ENCODE data around the gene MPC2.

The MPC2 gene

DNA sequence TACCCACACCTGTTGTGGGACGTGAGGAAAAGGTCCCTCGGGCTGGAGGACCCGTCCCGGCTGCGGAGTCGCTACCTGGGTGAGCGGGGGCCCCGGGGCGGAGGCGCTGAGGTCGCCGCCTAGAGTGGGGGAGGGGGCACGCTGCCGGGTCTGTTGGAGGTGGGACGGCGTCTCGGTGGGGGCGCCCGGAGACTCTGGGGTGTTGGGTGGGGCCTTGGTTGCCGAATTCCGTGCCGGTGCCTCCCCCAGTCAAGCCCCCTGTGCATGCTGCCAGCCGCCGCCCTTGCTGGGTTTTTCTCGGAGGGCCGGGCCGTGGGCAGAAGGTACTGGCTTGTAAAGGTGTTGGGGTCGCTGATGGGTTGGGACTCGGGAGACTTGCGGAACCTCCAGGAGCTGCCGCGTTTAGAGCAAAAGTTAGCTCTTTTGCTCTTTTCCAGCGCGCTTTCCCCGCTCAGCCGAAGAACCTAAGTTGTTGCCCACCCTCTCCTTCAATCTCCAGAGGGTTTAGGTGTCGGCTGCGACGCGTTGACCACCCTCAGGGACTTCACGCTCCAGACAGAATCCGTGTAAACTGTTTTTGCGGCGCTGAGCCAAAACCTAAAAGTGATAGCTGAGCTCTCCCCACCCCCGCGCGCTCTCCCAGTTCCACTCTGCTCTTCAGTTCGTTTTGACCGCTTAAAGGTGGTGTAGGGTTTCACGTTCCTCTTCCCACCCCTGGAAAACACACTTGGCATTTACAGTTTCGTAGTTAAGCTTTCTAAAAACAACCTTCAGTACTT is at the start of gene MPC2:
Gene MPC2 (minus strand): TSS at position 143 of the 779 bp plus-strand sequence. CDS start 1,231 bp downstream, outside the sequence.
- DNase-seq = peak; percentile 87

DNA sequence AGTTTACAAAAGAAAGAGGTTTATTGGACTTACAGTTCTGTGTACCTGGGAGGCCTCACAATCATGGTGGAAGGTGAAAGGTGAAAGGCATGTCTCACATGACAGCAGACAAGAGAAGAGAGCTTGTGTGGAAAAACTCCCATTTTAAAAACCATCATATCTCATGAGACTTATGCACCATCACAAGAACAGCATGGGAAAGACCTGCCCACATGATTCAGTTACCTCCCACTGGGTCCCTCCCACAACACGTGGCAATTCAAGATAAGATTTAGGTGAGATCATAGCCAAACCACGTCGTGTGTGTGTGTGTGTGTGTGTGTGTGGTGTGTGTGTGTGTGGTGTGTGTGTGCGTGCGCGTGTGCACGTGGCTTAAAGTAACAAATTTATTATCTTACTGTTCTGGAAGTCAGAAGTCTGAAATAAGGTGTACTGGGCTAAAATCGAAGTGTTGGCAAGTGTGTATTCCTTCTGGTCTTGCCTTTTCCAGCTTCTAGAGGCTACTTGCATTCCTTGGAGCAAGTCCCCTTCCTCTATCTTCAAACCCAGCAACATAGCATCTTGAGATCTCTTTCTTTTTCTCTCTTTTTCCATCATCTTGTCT is 48.1 kb upstream of the MPC2 start:
- peak; percentile 85 for DNase-seq

DNA sequence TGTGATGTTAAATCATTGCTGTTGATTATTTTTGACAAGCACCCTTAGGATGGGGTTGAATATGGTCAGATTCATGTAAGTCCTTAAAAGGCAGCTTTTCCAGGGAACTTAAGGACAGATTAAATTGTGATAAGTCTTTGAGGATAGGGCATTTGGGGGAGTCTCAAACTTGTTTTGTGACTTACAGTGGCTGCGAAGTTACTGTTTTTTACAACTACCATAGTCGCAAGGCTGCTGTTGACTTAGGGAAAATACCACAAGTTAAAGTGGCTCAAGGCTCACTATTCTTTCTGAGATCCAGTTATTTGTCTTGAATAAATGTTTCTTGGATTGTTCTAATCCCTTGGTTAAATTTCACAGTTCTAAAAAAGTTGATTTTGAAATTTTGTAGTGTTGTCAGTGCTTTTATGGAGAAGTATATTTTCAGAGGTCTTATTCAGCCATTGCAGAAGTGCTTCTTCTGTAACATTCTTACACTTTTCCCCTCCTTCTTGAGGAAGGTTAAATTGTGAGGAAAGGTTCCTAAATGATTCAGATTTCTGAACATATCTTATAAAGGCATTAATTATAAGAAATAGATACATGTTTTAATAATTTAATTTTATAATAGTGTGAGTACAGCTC is 47.0 kb upstream of the MPC2 start:
- no peak for DNase-seq

DNA sequence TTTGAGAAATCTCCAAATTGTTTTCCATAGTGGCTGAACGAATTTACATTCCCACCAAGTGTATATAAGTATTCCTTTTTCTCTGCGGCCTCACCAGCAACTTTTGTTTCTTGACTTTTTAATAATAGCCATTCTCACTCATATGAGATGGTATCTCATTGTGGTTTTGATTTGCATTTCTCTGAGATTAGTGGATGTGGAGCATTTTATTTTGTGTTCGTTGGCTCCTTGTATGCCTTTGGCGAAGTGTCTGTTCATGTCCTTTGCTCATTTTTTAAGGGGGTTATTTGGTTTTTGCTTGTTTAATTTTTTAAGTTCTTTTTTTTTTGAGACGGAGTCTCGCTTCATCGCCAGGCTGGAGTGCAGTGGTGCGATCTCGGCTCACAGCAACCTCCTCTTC is 45.1 kb upstream of the MPC2 start:
- no peak for DNase-seq

DNA sequence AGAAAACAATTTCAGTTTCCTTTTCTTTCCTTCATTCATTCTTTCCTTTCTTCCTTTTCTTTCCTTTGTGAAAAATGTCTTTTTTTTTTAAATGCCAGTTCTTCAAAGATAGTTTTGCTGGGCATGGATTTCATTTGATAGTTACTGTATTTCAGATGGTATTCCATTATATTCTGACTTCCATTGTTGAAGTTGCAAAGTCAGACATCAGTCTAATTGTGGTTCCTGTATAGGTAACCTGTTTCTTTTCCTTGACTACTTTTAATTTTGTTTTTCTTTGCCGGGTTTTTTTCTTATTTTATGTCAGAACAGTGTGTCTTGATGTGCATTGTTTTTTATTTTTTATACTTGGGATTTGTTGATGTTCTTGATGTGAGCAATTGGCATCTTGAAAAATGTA is 40.4 kb upstream of the MPC2 start:
- DNase-seq = peak; percentile 15

DNA sequence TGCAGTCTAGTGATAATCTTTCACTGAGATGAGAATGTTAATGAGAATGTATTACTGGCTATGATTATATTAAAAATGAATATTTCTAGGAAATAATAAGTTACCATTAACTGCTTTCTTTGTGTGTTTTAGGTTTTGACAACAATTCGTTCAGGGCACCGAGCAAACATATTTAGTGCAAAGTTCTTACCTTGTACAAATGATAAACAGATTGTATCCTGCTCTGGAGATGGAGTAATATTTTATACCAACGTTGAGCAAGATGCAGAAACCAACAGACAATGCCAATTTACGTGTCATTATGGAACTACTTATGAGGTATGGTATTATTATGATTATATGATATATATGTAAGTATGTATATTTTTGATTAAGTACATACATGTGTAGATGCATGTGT is 37.8 kb upstream of the MPC2 start:
- no peak for DNase-seq

DNA sequence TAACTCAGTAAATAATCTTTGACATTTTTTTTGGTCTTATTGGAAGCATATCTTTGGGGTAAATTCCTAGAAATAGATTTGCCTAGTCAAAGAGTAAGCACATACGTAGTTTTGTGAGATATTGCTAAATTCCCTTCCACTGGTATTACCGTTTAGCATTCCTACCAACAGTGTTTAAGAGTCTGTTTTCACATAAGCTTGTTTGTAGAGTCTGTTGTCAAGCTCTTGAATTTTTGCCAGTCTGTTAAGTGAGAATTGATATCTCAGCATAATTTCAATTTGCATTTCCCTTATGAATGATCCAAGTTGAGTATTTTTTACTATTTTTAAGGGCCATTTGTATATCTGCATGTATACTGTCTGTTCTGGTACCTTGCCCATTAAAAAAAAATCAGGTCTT is 37.0 kb upstream of the MPC2 start:
- DNase-seq = no peak

DNA sequence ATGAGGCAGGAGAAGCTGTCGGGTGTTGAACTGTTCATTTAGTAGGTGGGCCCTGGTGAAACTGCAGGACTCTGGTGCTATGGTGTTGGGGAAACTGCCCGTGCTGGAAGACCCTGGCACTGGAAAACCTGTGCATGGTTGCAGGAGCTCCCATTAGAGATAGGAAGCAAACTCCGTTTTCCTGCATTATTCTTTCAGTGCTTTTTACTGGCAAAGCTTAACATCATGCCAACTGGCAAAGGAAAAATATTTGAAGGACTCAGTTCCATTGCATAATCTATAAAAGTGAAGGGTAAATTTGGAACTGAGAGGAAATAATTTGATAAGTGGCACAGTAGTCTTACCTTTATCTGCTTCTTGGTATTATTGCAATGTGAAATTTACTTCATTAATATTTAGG is 31.7 kb upstream of the MPC2 start:
- no peak for DNase-seq

DNA sequence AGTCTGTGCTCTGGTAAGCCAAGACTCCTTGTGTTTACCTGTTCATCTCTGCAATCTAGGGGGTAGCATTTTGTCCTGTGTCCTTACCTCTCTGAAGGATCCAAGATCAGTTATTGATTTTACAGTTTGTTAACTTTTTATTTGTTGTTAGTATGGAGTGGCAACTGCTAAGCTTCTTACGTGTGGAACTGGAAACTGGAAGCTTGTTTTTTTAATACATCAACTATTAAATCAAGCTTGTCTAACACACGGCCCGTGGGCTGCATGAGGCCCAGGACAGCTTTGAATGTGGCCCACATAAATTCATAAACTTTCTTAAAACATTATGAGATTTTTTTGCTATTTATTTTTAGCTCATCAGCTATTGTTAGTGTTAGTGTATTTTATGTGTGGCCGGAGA is 29.2 kb upstream of the MPC2 start:
- DNase-seq = no peak

DNA sequence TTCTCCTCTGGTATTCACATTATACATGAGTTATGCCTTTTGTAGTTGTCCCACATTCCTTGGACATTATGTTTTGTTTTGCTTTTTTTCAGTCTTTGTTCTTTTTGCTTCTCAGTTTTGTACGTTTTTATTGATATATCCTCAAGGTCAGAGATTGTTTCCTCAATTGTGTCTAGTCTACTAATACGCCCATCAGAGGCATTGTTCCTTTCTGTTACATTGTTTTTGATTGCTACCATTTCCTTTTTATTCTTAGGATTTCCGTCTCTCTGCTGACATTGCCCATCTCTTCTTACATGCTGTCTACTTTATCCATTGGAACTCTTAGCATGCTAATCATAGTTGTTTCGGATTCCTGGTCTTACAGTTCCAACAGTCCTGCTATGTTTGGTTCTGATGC is 27.8 kb upstream of the MPC2 start:
- DNase-seq = no peak

DNA sequence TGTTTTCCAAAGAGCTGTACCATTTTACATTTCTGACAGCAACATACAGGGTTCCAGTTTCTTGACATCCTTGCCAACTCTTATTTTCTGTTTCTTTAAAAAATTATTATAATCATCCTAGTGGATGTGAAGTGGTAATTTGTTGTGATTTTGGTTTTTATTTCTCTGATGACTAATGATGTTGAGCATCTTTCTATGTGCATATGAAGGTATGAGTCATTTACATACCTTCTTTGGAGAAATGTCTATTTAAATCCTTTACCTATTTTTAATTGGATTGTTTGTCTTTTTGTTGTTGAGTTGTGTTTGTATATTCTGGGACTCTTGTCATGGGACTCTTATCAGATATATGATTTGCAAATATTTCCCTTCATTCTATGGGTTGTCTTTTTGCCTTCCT is 20.8 kb upstream of the MPC2 start:
- no peak for DNase-seq

DNA sequence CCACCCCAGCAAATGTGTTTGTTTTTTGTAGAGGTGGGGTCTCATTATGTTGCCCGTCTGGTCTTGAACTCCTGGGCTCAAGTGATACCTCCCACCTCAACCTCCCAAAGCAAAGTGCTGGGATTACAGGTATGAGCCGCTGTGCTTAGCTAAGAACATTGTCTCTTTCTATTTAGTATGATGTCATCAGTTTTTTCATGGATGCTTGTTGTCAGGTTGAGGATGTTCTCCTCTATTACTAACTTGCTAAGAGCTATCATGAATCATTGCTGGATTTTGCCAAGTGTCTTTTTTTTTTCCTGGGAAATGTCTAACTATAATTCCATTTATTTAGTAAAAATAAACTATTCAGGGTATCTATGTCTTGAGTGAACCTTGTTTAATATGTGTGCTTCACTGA is 19.0 kb upstream of the MPC2 start:
- no peak for DNase-seq

DNA sequence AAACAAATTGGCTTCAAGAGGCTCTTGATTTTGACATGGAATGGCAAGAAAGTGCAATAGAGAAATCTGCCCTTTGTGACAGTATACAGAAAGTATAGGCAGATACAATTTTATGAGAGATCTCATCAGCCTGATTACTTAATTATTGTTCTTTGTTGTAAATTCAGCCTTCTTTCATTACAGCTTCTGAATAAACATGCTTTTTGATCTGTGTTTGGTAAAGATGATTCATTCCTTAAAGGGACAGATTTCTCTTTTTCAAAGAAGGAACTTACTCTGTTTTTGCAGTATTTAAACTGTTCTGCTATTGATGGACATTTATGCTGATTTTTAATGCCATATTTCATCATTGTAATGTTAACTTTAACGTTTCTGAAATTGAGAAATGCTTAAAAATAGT is 13.7 kb upstream of the MPC2 start:
- no peak for DNase-seq

DNA sequence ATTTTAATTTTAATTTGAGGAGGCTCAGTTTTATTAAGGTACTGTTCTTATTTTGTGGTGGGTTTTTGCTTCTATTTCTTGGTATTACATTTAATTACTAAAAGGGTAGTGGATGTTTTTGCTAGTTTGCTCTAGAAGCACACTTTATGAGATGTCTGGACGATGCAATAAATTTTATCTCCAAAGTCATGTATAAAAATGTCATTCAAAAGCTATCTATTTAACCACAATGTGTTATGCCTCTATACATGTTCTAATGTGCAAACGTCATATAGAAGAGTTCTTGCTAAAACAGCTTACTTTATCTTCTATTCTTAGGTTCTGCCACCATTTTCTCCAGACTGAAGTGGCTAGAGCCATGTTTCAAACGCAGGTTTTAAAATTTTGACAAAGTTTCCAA is 12.9 kb upstream of the MPC2 start:
- peak; percentile 56 for DNase-seq

DNA sequence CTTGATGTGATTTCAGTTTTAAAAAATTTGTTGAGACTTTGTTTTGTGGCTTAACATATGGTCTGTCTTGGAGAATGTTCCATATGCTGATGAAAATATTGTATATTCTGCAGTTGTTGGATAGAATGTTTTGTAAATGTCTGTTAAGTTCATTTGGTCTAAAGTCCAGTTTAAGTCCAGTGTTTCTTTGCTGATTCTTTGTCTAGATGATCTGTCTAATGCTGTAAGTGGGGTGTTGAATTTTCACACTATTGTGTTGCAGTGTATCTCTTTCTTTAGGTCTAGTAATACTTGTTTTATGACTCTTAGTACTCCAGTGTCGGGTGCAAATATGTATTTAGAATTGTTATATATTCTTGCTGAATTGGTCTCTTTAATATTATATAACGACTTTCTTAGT is 10.9 kb upstream of the MPC2 start:
- DNase-seq = no peak

DNA sequence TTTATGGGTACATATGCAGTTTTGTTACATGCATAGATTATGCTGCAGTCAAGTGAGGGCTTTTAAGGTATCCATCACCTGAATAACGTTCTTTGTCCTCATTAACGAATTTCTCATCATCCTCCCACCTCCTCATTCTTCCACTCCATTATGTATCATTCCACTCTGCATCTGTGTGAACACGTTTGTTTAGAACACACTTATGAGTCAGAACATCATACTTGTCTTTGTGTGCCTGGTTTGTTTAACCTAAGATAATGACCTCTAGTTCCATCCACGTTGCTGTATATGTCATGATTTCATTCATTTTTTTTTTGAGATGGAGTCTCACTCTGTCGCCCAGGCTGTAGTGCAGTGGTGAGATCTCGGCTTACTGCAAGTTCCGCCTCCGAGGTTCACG is 6.7 kb upstream of the MPC2 start:
- DNase-seq = no peak

DNA sequence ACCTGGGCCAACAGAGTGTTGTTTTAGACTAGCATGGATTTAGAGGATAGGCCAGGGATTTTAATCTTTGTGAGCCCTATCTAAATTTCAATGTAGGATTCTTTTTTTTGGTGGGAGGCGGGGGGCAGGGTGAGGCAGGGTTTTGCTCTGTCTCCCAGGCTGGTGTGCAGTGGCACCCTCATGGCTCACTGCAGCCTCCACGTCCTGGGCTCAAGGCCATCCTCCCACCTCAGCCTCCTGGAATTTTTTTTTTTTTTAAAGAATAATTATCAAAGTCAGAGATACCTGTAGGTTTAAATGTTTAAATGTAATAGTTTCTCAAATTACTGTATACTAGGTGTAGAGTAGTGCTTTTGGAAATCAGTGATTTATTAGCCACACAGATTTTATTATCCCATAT is 3.4 kb upstream of the MPC2 start:
- DNase-seq = no peak

DNA sequence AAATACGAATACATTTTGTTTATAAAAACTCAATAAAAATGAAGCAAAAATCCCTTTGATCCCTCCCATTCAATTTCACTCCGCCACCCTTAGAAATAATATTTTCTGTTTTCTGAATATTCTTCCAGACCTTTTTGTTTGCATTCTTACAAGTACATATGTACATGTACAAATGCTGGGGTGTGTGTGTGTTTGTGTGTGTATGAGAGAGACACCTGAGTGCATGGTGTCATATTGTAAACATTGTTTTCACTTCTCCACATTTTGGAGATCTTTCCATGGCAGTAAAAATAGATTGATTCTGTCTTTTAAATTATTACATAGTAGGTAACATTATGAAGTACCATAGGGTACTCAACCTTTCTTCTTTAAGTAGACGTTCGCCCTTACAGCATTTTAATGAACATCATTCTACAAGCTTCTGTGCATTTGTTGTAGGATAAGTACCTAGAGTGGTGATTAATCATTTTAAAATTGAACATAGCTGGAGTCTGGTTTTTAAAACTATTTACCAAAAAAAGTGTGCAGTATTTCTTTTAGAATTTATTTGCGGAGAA is 1.3 kb upstream of the MPC2 start:
- no peak for DNase-seq

DNA sequence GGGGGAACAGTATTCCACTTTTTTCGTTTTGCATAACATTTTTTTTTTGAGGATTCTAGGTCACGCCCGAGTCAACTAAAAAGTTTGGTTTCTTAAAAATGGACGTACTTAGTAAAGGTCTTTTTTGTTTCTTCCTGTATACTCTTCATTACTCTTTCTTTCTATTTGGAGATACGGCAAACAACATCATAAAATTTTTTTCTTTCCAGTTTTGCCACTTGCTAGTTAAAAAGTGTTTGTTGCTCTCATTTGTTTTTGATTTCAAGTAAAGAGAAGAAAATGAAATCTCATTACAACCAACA is 788 bp upstream of the MPC2 start:
- no peak for DNase-seq

DNA sequence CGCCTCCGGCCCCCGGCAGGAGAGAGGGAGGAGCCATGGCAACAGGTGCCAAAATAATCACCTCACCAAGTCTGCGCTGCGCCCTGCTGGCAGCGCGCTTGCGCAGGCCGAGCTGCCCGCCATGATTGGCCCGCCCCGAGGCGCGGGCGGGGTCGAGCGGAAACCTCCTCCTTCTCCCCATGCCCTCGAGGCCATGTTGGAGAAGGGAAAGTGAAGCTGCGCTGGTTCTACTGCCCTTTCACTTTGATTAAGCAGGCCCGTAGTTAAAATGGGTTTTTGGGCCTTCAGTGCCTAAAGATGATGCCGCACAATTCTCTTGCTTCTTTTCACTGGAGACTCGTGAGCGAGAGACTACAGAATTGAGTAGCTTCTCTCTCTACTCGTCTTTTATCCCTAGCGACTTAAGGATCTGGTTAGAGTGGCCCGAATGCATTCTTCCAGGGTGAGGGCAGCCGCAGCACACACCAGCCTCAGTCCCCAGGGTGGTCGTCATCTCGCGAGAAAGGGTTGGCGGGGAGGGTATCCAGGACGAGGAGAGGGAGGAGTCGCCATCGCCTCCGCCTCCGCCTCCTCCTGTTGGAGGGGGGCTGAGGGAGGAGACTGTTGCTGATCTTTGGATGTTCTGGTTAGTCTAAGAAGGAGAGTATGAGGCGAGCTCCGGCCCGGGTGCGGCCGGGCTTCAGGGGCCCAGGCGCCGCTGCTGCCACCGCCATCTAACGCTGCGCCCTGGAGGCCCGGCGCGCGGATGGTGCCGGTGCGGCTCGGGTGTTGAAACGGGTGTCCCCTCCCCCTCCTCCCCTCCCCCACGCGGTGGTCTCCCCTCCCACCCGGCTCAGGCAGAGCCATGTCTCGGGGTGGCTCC is 573 bp downstream of the MPC2 start, which contains the start of gene DCAF6:
Gene DCAF6 (plus strand): TSS at position 616 of the 862 bp plus-strand sequence. CDS start 229 bp downstream, at position 845.
- peak; percentile 99 for DNase-seq

DNA sequence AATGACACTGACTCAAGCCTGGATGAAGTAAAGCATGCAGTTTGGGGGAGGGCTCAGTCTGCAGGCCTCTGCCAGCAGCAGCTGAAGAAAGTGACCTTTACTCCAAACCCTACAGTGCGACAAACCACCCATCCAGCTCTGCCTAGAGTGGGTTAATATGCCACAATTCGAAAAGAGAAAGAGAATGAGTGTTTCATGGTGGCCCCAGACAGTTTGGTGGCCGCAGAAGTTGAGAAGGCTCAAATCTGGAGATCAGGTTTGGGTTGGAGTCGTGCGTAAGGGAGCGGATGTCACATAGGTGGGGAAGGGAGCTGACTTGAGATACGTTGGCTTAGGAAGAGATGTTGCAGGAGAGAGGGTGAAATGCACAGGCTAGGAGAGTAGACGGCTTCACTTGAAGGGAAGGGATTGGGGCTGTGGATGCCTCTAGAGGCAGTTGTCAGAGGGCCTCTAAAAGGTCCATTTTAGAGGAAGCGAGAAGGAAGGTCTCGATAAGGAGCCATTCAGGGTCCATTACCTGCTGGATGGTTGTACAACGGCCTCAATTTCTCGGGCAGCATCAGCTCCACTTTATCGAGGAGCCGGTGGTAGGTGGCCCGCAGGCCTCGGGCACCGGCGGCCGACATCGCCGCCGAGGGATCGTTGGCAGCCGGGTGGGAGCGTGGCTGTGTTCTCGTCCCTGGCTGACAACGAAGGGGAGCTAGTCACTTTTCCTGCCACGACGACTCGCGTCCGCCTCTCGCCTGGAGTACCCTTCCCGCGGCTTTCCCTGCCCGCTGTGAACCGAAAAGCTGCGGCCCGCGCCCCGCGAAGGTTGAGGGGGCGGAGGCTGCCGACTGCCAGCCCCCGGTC is 1.4 kb downstream of the MPC2 start:
- DNase-seq = peak; percentile 63
